Panc1 (cell line): ENCODE results near the gene CUX1.

ENCODE experiments used
- POLR2AphosphoS5 ChIP-seq: IDR thresholded peaks from 2 replicates; pipeline ENCODE4 v1.6.1; 2012; ENCODE audit warnings: mild to moderate bottlenecking, low read depth, low read length, moderate library complexity
- SIN3A ChIP-seq: IDR thresholded peaks from 2 replicates; pipeline ENCODE4 v1.6.1; 2012; ENCODE audit warnings: low read depth, mild to moderate bottlenecking, low read length, moderate library complexity, borderline replicate concordance; ENCODE audit not compliant: insufficient read depth
- TCF7L2 ChIP-seq: IDR thresholded peaks from 2 replicates; pipeline ENCODE4 v1.6.1; 2011; ENCODE audit warnings: mild to moderate bottlenecking, low read depth, low read length, inconsistent platforms
- TF ChIP-seq, protein P1 (sequence below): fragments of 450-650 bp; IDR thresholded peaks from 2 replicates; pipeline ENCODE4 v1.5.1; 2017; ENCODE audit warnings: mild to moderate bottlenecking

DNA sequence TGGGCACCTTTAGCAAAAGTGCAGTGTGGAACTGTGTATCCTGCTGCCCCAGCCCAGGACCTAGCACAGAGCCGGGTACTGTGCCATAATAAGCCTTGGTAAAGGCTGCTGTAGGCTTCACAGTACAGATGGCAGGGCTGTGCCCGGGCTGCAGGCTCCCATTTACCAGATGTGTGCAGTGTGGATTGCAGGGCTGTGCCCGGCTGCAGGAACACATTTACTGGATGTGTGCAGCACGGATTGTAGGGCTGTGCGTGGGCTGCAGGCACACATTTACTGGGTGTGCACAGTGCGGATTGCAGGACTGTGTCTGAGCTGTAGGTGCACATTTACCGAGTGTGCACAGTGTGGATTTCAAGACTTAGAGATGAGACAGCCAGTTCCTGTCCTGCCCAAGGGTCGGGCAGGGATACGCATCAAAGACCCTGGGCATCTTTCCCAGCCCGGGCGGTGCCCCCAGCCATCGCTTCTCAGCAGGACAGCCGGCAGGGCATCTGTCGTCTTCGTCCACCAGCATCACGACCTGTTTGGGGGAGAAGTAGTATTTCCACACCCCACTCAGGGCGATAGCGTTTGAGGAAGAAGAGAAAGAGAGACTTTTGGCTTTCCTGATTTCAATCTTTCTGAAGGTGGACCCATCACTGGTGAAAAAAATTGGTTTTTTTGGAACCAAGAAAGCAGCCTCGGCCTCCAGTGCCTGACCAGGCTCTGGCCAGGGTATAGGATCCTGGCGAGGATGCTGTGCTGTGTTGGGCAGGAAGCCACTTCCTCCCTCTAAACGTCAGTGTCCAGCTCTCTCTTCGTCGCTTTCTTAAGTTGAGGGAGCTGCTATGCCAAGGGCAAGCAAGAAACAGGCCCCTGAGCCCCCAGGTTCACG is 180.8 kb downstream of the CUX1 start:
- TF ChIP-seq POLR2AphosphoS5 (no peak), TCF7L2 (no peak), SIN3A (no peak)
- TF ChIP-seq, protein P1, sequence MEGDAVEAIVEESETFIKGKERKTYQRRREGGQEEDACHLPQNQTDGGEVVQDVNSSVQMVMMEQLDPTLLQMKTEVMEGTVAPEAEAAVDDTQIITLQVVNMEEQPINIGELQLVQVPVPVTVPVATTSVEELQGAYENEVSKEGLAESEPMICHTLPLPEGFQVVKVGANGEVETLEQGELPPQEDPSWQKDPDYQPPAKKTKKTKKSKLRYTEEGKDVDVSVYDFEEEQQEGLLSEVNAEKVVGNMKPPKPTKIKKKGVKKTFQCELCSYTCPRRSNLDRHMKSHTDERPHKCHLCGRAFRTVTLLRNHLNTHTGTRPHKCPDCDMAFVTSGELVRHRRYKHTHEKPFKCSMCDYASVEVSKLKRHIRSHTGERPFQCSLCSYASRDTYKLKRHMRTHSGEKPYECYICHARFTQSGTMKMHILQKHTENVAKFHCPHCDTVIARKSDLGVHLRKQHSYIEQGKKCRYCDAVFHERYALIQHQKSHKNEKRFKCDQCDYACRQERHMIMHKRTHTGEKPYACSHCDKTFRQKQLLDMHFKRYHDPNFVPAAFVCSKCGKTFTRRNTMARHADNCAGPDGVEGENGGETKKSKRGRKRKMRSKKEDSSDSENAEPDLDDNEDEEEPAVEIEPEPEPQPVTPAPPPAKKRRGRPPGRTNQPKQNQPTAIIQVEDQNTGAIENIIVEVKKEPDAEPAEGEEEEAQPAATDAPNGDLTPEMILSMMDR, result no peak
